Mucosa of gallbladder (tissue), 1 donor: Measurements from ENCODE around the gene CAND1. TPM values are rescaled to one million over a fixed set of nuclear protein-coding genes. Genes with fewer than 3 reads are reported as not detected.
"Not testable (repeated sequence)": the region's sequence is repeated elsewhere in the genome, so short reads cannot be mapped to it uniquely, and the experiment has no call there.

Experiments used
- DNase-seq: peaks from one replicate; pipeline ENCODE4 v3.0.0-alpha.2; 2020; ENCODE audit warnings: low spot score
- total RNA-seq: library from RNA; stranded (reverse); gene quantifications from one replicate; pipeline ENCODE4 v1.2.1, GENCODE V29; 2021
- donor health status: DM: no; HTN: no; CAD: no.

CAND1 gene
- total RNA-seq, 1 donor from 2014 or later: 129 TPM

DNA sequence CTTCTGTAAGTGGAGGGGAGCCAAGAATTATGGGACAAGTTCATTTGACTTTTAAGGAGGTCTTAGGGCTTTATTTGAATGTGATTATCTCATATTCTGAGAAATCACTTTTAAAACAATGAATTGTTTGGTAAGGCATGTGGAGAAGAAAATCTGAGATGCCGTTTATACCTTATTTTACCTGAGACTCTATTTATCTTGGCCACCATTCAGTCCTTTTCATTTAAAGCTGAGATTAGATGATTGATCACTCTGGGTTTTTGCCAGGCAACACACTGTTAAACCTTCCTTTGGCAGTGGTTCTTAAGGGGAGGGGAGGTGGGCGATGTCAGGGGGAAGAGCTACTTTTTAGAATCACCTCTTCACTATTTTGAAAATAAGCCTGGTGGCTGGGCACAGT is 11.4 kb downstream of the CAND1 start:
- no peak for DNase-seq

DNA sequence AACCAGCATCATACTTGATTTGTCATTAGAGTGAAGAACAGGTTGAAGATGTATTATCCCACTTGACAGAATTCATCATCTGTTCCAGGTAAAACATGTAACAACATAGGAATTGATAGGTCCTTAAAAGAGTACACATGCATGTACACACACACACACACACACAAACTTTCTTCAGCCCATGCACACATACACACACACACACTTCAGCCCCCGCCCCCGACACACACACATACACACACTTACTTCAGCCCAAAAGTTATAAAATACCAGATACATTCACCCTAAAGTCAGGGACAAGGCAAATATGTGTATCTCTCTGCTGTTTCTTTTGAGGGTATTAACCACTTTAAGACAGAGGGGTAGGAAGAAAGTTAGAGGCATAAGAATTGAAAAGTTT is 15.4 kb downstream of the CAND1 start:
- DNase-seq: no peak

DNA sequence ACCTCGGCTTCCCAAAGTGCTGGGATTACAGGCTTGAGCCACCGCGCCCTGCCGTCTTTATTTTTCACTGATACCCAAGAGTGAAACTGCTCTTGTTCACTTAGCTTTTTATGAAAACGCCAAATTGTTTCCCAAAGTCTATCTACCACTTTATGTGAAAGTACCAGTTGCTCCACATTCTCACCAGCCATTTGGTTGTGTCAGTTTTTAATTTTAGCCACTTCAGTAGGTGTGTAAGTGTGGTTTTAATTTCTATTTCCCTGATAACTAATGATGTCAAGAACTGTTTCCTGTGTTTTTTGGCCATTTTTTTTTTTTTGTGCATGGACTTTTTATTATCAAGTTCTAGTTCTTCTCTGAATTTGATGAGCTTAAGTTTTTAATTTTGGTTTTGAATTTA is 17.1 kb downstream of the CAND1 start:
- no peak for DNase-seq

DNA sequence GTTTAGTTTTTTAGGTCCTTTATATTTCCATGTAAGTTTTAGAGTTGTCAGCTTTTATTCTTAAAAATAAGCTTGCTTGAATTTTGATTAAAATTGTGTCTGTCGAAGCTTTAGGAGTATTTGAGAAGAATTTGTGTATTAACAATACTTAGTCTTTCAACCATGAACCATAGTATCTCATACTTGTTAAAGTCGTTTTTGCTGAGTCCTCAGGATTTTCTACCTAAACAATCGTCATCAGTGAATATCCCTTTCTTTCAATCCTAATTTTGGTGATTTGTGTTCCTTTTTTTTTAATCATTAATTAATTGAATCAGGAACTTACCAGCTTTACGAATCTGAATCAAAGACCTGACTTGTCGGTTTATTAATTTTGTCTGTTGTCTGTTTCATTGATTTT is 18.2 kb downstream of the CAND1 start:
- DNase-seq: no peak

DNA sequence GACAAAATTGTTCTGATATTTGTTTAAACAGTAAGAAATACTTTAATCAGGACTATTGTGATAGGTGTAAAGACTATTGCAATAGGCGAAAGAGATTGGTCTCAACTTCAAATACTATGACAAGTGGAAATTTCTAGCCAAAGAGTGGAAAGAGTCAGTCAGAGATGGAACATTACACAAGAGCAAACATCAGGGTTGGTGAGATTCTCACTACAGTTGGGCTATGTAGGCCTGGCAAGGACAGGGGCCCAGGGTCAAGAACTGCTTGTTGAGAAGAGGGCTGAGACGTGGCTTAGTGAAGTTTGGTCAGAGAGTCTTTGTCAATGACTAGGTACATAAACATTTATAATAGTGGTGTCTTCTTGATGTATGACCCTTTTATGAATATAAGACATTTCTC is 19.4 kb downstream of the CAND1 start:
- no peak for DNase-seq

DNA sequence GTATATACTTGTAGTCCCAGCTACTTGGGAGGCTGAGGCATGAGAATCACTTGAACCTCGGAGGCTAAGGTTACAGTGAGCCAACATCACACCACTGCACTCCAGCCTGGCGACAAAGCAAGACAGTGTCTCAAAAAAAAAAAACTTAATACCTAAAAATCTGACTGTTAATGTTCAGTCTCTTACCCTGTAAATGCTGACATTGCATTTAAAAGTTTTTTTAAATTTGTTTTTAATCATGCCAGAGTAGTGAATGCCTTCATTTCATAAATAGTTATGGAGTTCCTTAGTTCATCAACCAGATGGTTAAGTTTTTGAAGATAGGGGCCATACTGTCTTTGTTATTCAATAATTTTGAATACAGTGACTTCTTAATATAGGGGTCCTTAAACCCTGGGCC is 21.2 kb downstream of the CAND1 start:
- DNase-seq: no peak

DNA sequence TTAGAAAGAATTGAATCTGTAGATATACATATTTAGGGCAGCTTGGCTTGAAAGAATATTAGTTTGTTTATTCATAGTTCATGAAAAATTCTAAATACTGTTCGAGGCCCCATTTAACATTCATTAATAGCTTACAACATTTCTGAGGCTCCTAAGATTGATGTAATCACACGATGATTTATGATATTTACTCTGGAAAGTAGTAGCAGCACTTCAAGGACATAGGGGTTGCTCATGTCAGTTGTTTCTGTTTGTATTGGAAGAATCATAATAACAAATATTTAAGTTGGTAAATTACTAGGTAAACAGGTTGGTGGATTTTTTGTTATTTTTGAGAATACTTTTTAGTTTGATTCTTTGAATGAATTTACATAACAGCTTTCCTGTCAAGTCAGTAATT is 30.4 kb downstream of the CAND1 start:
- no peak for DNase-seq

DNA sequence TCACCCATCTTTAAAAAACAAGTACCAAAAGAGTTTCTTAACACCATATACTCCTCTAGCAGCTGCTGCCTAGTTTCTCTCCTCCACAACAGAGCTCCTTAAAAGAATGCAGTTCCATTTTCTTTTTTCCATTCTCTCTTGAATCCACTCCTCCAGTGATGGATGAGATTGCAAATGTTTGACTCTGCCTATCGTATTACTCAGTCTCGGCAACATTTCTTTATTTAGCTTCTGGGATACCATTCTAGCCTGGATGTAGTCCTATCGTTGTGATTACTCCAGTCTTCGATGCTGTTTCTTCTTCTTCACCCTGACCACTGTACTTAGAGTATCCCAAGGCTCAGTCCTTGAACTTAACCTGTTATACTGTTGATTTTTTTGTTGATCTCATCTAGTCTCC is 30.8 kb downstream of the CAND1 start:
- DNase-seq: no peak

DNA sequence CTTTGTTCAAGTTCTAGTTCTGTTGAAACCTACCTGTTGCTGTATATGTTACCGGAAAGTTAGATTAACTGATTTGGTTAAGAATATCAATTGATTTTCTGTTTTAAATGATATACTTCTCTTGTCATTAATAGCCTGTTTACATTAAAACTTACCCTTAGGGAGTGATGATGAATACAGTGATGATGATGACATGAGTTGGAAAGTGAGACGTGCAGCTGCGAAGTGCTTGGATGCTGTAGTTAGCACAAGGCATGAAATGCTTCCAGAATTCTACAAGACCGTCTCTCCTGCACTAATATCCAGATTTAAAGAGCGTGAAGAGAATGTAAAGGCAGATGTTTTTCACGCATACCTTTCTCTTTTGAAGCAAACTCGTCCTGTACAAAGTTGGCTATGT is 33.0 kb downstream of the CAND1 start:
- no peak for DNase-seq

DNA sequence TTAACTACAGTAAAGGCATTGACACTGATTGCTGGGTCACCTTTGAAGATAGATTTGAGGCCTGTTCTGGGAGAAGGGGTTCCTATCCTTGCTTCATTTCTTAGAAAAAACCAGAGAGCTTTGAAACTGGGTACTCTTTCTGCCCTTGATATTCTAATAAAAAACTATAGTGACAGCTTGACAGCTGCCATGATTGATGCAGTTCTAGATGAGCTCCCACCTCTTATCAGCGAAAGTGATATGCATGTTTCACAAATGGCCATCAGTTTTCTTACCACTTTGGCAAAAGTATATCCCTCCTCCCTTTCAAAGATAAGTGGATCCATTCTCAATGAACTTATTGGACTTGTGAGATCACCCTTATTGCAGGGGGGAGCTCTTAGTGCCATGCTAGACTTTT is 36.4 kb downstream of the CAND1 start:
- DNase-seq: no peak

DNA sequence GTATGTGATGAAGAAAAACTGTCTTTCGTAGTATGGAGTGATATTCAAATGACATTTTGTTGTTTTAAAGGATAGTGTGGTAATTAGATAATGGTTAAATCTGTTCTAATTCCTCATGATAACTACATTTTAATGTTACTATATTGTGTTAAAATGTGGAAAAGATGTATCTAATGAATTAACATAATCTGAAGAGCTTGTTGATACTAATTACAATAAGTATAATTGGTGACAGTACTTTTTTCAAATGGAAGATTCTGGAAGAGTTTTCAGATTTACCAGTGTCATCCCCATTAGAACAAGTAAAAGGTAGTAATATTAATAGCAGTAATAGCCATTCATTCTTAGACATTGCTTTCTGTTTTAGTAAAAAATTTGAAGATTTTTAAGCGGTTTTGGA is 37.6 kb downstream of the CAND1 start:
- DNase-seq: no peak

DNA sequence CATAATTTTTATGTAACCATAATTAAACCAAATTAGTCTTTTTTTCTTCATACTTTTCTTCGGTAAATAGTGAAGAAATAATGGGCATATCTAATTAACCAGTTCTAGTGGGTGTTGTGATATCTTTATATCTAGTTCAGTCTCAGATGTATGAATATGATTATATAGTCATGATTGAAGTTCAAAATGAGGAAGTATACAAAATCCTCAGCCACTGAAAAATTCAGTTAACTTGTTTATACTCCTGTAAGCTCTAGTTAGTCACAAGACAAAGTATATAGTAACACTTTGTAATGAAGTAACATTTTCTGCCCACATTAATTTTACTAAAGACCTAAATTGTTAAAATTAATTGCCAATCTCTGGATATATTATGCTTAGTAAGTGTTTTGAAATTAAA is 46.5 kb downstream of the CAND1 start:
- no peak for DNase-seq

DNA sequence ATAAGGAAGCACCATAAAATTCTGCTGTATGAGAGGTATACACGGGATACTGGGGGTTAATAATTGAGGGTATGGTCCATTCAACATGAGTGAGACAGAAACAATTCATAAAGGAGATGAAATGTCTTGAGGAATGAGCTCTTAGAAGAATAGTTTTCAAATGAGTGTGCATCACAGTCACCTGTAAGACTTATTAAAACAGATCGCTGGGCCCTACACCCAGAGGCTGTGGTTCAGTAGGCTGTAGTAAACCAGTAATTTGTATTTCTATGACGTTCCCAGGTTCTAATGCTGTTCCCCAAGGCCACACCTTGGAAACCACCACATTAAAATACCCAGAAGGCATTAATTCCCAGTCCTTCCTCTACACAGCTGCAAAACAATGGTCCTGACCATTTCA is 49.6 kb downstream of the CAND1 start:
- DNase-seq: no peak

DNA sequence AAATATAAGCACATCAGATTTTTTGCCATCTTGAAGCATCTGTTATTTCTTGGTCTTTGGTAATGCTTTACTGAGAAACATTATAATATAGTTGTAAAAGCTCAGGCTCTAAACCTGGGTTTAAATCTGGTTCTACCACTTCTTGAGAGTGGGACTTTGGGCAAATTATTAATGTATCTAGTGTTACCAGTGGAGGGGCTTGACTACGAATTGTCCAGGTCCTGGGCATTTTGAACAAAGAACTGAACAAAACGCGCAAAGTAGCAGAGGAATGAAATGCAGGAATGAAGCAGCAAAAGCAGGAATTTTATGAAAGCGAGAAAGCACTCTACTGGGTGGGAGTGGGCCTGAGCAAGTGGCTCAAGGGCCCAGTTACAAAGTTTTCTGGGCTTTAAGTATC is 50.8 kb downstream of the CAND1 start:
- DNase-seq: no peak

DNA sequence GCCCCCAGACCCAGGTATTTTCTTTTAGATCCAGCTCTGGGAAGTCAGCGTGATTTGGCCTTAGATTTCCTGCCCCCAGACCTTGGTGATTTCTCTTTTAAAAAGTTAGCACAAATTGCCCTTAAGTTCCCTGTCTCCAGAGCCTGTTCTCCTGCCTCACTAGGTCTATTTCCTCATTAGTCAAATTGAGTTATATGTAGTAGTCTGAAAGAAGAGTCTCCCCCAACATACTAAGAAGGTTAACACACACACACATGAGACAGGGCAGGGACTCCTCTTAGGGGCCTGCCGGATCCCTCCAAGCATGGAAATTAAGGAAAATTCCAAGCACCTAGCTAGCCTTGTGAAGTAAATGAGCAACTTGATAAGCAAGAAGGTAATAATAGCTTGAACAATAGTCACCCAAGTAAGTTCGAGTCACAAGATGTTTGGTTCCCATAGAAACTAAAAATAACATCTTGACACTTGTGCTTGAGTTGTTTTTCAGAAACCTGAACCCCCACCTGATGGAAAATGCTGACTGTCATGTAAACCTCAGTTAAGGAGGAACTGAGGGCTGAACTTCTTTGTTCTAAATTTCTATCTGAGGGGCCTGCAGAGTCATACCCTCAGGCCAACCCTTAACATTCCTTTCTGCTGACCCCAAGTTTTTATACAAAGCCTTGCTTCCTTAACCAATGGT is 51.6 kb downstream of the CAND1 start:
- no peak for DNase-seq

DNA sequence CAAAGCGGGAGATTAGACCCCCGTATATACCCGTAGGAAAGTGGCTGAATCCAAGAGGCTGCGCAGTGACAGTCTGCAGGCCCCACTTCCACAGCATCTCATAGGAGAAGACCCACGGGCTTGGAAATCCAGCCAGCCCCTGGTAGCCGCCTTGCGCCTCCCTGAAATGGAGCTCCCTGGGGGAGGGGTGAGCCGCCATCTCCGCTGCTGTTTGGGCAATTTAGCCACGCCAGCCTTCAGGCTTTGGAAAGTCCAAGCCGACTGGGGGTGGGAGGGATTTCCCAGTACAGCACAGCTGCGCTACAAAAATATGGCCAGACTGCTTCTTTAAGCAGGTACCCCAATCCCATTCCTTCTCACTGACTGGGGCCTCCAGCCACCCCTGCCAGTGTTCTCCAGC is 53.4 kb downstream of the CAND1 start:
- DNase-seq: no peak

DNA sequence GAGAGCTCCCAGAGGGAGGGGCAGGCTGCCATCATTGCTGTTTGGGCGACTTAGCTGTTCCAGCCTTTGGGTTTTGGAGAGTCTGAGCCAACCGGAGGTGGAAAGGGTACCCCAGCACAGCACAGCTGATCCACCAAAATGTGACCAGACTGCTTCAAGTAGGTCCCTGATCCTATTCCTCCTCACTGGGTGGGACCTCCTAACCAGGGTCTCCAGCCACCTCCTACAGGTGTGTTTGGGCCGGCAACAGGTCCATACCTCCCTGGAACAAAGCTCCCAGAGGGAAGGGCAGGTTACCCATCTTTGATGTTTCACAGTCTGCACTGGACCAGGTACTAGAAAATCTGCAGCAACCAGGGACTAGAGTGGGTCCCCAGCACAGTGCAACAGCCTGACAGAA is 53.8 kb downstream of the CAND1 start:
- DNase-seq: no peak

DNA sequence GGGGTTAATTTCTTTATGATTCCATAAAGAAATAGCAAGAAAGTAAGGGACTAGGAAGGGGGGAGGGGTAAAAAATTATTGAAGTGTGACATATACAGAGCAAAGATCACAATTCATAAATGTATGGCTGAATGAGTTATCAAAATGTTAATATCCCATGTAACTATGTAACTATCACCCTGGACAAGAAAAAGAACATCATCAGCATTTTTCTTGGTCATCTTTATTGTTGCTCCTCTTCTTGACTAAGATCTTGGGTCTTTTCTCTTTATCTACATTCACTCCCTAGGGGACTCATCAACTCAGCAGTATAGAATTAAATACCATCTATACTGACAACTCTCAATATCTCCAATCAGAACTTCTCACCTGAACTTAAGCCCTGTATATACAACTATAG is 57.5 kb downstream of the CAND1 start:
- no peak for DNase-seq

DNA sequence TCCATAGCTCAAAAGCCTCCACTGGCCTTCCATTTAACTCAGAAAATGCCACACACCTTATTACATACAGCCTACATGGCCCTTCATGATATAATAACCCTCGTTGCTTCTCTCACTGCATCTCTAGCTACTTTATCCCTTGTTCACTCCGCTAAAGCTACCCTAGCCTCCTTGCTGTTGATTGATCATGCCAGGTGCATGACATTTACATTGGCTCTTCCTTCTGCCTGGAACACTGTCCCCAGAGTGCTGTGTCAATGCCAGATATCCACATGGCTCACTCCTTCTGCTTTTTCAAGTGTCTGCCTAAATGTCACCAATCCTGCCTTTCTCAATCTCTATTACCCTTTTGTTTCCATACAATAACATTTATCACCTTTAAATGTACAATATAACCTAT is 58.3 kb downstream of the CAND1 start:
- no peak for DNase-seq

DNA sequence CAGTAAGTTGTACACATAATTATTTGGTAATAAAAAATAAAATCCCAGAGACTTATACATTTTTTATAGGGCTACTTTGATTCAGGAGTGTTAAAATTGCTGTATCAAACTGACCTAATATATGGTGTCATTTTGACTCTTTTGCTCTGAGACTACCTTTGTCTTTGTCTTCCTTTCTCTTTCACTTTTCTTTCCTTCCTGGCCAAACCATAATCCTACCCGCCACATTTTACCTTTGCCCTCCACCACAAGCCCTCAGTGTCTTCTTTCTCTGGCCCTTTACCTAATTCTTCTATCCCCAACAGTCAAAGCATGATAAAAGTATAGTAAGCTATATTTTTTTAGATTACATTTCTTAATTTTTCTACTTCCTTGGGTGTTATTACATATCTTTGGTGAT is 62.0 kb downstream of the CAND1 start:
- no peak for DNase-seq

DNA sequence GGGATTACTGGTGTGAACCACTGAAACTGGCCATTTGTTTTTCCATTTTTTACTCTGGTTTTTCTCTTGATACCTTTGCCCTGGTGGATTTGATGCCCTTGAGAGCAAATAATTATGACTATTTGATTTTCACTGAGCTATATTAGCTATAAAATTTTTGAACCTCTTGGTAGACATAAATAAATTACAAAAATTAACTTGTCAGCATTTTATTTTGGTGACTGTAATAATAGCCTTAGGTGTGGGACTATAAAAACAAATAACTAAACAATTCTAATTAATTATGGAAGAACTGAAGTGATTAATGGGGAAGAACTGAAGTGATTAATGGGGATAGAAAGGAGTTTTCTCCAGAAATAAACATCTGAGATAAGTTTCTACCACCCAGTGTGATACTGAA is 62.7 kb downstream of the CAND1 start:
- no peak for DNase-seq

DNA sequence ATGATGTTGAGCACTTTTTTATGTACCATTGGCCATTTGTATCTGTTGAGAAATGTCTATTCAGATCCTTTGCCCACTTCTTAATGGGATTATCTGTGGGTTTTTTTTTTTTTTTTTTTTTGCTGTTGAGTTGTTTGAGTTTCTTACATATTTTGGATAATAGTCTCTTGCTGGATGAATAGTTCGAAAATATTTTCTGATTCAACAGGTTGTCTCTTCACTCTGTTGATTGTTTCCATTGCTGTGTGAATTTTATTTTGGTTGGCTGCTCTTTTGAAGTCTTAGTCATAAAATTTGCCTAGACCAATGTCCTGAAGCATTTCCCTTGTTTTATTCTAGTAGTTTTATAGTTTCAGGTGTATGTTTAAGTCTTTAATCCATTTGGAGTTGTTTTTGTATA is 64.5 kb downstream of the CAND1 start:
- DNase-seq: no peak

DNA sequence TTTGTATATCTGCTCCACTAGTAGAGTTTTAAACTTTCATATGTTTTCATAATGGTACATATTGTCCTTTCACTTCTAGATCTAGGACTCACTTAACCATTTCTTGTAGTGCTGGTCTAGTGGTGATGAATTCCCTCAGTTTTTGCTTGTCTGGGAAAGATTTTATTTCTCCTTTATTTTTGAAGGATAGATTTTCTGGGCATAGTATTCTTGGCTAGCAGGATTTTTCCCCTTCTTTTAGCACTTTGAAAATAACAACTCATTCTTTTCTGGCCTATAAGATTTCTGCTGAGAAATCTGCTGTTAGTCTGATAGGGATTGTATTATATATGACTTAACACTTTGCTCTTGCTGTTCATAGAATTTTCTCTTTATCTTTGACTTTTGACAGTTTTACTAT is 69.3 kb downstream of the CAND1 start:
- DNase-seq: no peak

DNA sequence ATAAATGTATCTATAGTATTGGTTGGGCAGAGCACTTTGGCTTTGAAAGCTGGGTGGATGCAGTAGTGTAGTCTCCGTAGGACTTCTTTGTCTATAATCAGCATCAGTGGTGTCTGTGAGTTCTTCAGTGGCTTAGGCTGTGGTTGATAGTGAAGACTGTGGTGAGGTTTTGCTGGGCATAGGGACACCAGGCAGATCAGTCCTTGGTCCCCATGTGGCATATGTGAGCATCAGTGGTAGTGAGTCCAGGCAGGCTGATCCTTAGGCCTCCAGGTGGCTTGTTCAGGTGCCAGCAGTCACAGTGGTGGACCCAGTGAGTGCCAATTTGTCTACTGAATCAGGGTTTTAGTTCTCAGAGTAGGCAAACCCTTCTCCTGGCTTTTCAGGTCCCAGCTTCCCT is 70.4 kb downstream of the CAND1 start:
- no peak for DNase-seq

DNA sequence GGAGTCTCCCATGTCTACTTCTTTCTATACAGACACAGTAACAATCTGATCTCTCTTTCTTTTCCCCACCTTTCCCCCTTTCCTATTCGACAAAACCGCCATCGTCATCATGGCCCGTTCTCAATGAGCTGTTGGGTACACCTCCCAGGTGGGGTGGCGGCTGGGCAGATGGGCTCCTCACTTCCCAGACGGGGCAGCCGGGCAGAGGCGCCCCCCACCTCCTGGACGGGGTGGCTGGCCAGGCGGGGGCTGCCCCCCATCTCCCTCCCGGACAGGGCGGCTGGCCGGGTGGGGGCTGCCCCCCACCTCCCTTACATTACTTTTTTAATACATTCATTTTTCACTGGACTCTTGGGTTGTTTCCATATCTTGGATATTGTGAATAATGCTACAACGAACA is 71.9 kb downstream of the CAND1 start:
- DNase-seq: not testable (repeated sequence)
